Fibroblast of skin of abdomen (primary cell): ENCODE data around the gene TAMM41.
"Not testable (repeated sequence)": the region's sequence is repeated elsewhere in the genome, so short reads cannot be mapped to it uniquely, and the experiment has no call there.

Source experiments
- DNase-seq: peaks from one replicate; pipeline ENCODE4 v3.0.0-alpha.2; 2013

Gene TAMM41

GRCh38 chr3:11764931-11765363 lies 81.7 kb downstream of the TAMM41 start:
- DNase-seq: peak; percentile 58

GRCh38 chr3:11759996-11760395 lies 86.7 kb downstream of the TAMM41 start:
- DNase-seq: no peak

- no peak for DNase-seq
These were observed 88.8 kb downstream of the TAMM41 start for GRCh38 chr3:11757929-11758328.

- no peak for DNase-seq
These were observed 89.2 kb downstream of the TAMM41 start for GRCh38 chr3:11757441-11757875.

- no peak for DNase-seq
These were observed 91.4 kb downstream of the TAMM41 start for GRCh38 chr3:11755276-11755675.

GRCh38 chr3:11752254-11752653 lies 94.4 kb downstream of the TAMM41 start:
- DNase-seq: not testable (repeated sequence)

GRCh38 chr3:11748306-11748705 lies 98.4 kb downstream of the TAMM41 start:
- DNase-seq: not testable (repeated sequence)
